ENCODE results near the gene CDK6.
A peak's percentile ranks its signal among the peaks of the same experiment; 100 is the strongest.

Gene CDK6

GRCh38 chr7:92809397-92809759 lies 27.0 kb downstream of the CDK6 start:
- Histone ChIP-seq H3K4me3 (ENCODE audit: low read depth, low read length) (no peak overlapping the region), H3K4me1 (ENCODE audit: control insufficient read depth, insufficient read depth, low read length) (peaks cover 40% of the 10 kb centered on the region), H3K36me3 (ENCODE audit: control insufficient read depth, insufficient read depth, low read length) (no peaks in the 10 kb centered on the region), H3K9ac (ENCODE audit: low read length) (peak overlapping the region; percentile 6), H3K9me3 (ENCODE audit: control insufficient read depth, insufficient read depth, low read depth, low read length) (no peaks in the 10 kb centered on the region), H3K27me3 (ENCODE audit: control insufficient read depth, insufficient read depth, low read length) (no peaks in the 10 kb centered on the region), H3K27ac (ENCODE audit: low read depth, low read length) (peak overlapping the region; percentile 79)

DNA sequence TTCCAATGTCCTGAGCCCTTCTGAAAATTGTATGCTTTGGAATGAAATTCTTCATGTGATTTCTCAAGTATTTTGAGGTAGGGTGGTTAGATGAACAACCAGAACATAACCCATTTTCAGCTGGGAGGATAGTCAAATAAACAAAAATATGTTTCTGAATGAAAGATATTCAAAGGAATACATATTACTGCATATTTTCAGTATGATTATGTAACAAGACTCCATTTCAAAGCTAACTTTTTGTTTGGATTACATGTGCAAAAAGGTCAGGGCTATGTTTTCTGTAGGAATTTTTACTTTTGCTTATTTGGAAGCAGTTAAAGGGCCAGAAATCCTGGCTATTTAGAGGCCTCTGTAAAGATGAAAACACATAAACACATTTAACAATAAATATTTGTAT lies 27.7 kb downstream of the CDK6 start:
- H3K36me3 ChIP-seq (ENCODE audit: control insufficient read depth, insufficient read depth, low read length), result no peaks in the 10 kb centered on the region
- no peak overlapping the region for H3K27ac ChIP-seq (ENCODE audit: low read depth, low read length)
- no peak overlapping the region for H3K4me3 ChIP-seq (ENCODE audit: low read depth, low read length)
- no peaks in the 10 kb centered on the region for H3K9me3 ChIP-seq (ENCODE audit: control insufficient read depth, insufficient read depth, low read depth, low read length)
- H3K4me1 ChIP-seq (ENCODE audit: control insufficient read depth, insufficient read depth, low read length), result peaks cover 33% of the 10 kb centered on the region
- no peaks in the 10 kb centered on the region for H3K27me3 ChIP-seq (ENCODE audit: control insufficient read depth, insufficient read depth, low read length)
- H3K9ac ChIP-seq (ENCODE audit: low read length), result no peak overlapping the region

GRCh38 chr7:92808006-92808405 lies 28.4 kb downstream of the CDK6 start:
- Histone ChIP-seq H3K36me3 (ENCODE audit: control insufficient read depth, insufficient read depth, low read length) (no peaks in the 10 kb centered on the region), H3K4me3 (ENCODE audit: low read depth, low read length) (no peak overlapping the region), H3K4me1 (ENCODE audit: control insufficient read depth, insufficient read depth, low read length) (peaks cover 27% of the 10 kb centered on the region), H3K9ac (ENCODE audit: low read length) (no peak overlapping the region), H3K27ac (ENCODE audit: low read depth, low read length) (no peak overlapping the region), H3K27me3 (ENCODE audit: control insufficient read depth, insufficient read depth, low read length) (no peaks in the 10 kb centered on the region), H3K9me3 (ENCODE audit: control insufficient read depth, insufficient read depth, low read depth, low read length) (no peaks in the 10 kb centered on the region)

GRCh38 chr7:92806496-92806895 lies 29.9 kb downstream of the CDK6 start:
- H3K27ac ChIP-seq (ENCODE audit: low read depth, low read length), result no peak overlapping the region
- H3K9me3 ChIP-seq (ENCODE audit: control insufficient read depth, insufficient read depth, low read depth, low read length), result no peaks in the 10 kb centered on the region
- no peaks in the 10 kb centered on the region for H3K36me3 ChIP-seq (ENCODE audit: control insufficient read depth, insufficient read depth, low read length)
- H3K4me1 ChIP-seq (ENCODE audit: control insufficient read depth, insufficient read depth, low read length), result peaks cover 22% of the 10 kb centered on the region
- no peak overlapping the region for H3K4me3 ChIP-seq (ENCODE audit: low read depth, low read length)
- H3K27me3 ChIP-seq (ENCODE audit: control insufficient read depth, insufficient read depth, low read length), result no peaks in the 10 kb centered on the region
- no peak overlapping the region for H3K9ac ChIP-seq (ENCODE audit: low read length)

GRCh38 chr7:92802406-92802805 lies 34.0 kb downstream of the CDK6 start:
- no peak overlapping the region for H3K27ac ChIP-seq (ENCODE audit: low read depth, low read length)
- no peaks in the 10 kb centered on the region for H3K36me3 ChIP-seq (ENCODE audit: control insufficient read depth, insufficient read depth, low read length)
- H3K4me1 ChIP-seq (ENCODE audit: control insufficient read depth, insufficient read depth, low read length), result peaks cover 6% of the 10 kb centered on the region; the same call in 1 of the 2 replicates
- H3K9ac ChIP-seq (ENCODE audit: low read length), result no peak overlapping the region
- no peaks in the 10 kb centered on the region for H3K9me3 ChIP-seq (ENCODE audit: control insufficient read depth, insufficient read depth, low read depth, low read length)
- no peaks in the 10 kb centered on the region for H3K27me3 ChIP-seq (ENCODE audit: control insufficient read depth, insufficient read depth, low read length)
- H3K4me3 ChIP-seq (ENCODE audit: low read depth, low read length), result no peak overlapping the region

GRCh38 chr7:92799446-92800211 lies 36.7 kb downstream of the CDK6 start:
- Histone ChIP-seq H3K9me3 (ENCODE audit: control insufficient read depth, insufficient read depth, low read depth, low read length) (no peaks in the 10 kb centered on the region), H3K36me3 (ENCODE audit: control insufficient read depth, insufficient read depth, low read length) (no peaks in the 10 kb centered on the region), H3K4me3 (ENCODE audit: low read depth, low read length) (no peak overlapping the region), H3K27ac (ENCODE audit: low read depth, low read length) (no peak overlapping the region), H3K9ac (ENCODE audit: low read length) (no peak overlapping the region), H3K27me3 (ENCODE audit: control insufficient read depth, insufficient read depth, low read length) (no peaks in the 10 kb centered on the region), H3K4me1 (ENCODE audit: control insufficient read depth, insufficient read depth, low read length) (peaks cover 6% of the 10 kb centered on the region; the same call in 1 of the 2 replicates)

DNA sequence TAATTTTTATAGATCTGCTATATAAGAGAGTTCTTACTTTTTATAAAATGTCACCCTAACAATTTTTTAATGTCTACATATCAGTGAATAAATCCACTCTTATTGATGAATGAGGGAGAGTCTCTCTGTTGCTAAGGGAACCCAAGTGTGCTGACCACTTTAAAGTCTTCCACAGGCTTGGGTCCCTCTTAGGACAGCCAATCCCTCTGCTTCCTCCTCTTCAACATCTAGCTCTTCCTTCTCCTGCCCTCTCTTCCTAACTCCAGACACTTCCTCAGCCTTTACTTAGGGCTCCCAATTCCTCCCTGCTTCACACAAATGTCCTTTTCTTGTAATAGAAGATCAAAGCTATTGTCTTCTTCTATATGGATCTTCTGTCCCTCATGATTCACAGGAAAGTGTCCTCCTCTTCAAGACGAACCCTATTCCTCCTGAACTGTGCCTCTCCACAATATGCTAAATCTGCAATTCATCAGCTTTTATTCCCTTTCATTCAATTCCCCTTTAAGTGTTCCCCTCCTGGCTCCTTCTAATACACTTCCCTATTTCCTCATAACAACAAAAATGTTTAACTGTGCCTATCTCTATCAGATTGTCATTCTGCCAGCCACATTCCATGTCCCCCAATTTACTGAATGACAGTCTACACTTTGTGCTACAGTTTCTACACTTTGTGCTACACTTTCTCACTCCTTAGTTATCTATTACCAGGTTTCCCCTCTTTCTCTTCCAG lies 37.7 kb downstream of the CDK6 start:
- H3K4me1 ChIP-seq (ENCODE audit: control insufficient read depth, insufficient read depth, low read length), result peaks cover 6% of the 10 kb centered on the region; the same call in 1 of the 2 replicates

GRCh38 chr7:92797693-92798092 lies 38.7 kb downstream of the CDK6 start:
- no peaks in the 10 kb centered on the region for H3K27me3 ChIP-seq (ENCODE audit: control insufficient read depth, insufficient read depth, low read length)
- no peaks in the 10 kb centered on the region for H3K9me3 ChIP-seq (ENCODE audit: control insufficient read depth, insufficient read depth, low read depth, low read length)
- peaks cover 6% of the 10 kb centered on the region; the same call in 1 of the 2 replicates for H3K4me1 ChIP-seq (ENCODE audit: control insufficient read depth, insufficient read depth, low read length)
- no peak overlapping the region for H3K4me3 ChIP-seq (ENCODE audit: low read depth, low read length)
- no peak overlapping the region for H3K27ac ChIP-seq (ENCODE audit: low read depth, low read length)
- no peaks in the 10 kb centered on the region for H3K36me3 ChIP-seq (ENCODE audit: control insufficient read depth, insufficient read depth, low read length)
- no peak overlapping the region for H3K9ac ChIP-seq (ENCODE audit: low read length)

More for the DNA sequence above, 37.7 kb downstream of the CDK6 start:
- Histone ChIP-seq H3K4me3 (ENCODE audit: low read depth, low read length) (no peak overlapping the region), H3K9ac (ENCODE audit: low read length) (no peak overlapping the region), H3K27me3 (ENCODE audit: control insufficient read depth, insufficient read depth, low read length) (no peaks in the 10 kb centered on the region), H3K9me3 (ENCODE audit: control insufficient read depth, insufficient read depth, low read depth, low read length) (no peaks in the 10 kb centered on the region), H3K27ac (ENCODE audit: low read depth, low read length) (no peak overlapping the region), H3K36me3 (ENCODE audit: control insufficient read depth, insufficient read depth, low read length) (no peaks in the 10 kb centered on the region)

- H3K36me3 ChIP-seq (ENCODE audit: control insufficient read depth, insufficient read depth, low read length), result no peaks in the 10 kb centered on the region
- H3K4me3 ChIP-seq (ENCODE audit: low read depth, low read length), result no peak overlapping the region
- no peaks in the 10 kb centered on the region for H3K27me3 ChIP-seq (ENCODE audit: control insufficient read depth, insufficient read depth, low read length)
- H3K4me1 ChIP-seq (ENCODE audit: control insufficient read depth, insufficient read depth, low read length), result peaks cover 6% of the 10 kb centered on the region; the same call in 1 of the 2 replicates
- H3K9ac ChIP-seq (ENCODE audit: low read length), result no peak overlapping the region
- H3K9me3 ChIP-seq (ENCODE audit: control insufficient read depth, insufficient read depth, low read depth, low read length), result no peaks in the 10 kb centered on the region; the same call in 1 of the 2 replicates
- H3K27ac ChIP-seq (ENCODE audit: low read depth, low read length), result no peak overlapping the region
These were observed 39.1 kb downstream of the CDK6 start for GRCh38 chr7:92797284-92797683.

DNA sequence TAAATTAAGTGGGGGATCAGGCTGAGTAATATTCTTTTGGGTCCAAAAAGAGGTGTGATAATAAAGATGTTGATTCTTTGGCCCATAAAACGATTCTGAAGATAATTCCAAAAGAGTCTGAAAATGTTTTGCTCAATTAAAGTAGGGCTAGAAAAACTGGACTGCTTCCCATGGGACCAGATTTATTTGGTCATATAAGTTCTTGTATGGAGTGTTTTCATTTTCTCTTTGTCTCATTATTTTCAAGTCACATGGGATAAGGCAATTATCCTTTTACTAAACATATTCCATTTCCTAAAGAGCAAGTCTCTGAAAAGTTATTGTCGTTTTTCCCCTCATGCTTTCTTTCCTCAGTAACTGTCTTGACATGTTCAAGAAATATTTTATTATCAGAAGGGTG lies 41.5 kb downstream of the CDK6 start:
- H3K27me3 ChIP-seq (ENCODE audit: control insufficient read depth, insufficient read depth, low read length), result no peaks in the 10 kb centered on the region
- H3K9ac ChIP-seq (ENCODE audit: low read length), result no peak overlapping the region
- H3K27ac ChIP-seq (ENCODE audit: low read depth, low read length), result no peak overlapping the region
- H3K9me3 ChIP-seq (ENCODE audit: control insufficient read depth, insufficient read depth, low read depth, low read length), result peaks cover 8% of the 10 kb centered on the region; the same call in 1 of the 2 replicates
- peaks cover 6% of the 10 kb centered on the region; the same call in 1 of the 2 replicates for H3K4me1 ChIP-seq (ENCODE audit: control insufficient read depth, insufficient read depth, low read length)
- H3K36me3 ChIP-seq (ENCODE audit: control insufficient read depth, insufficient read depth, low read length), result no peaks in the 10 kb centered on the region; the same call in 1 of the 2 replicates
- no peak overlapping the region for H3K4me3 ChIP-seq (ENCODE audit: low read depth, low read length)

GRCh38 chr7:92794391-92794790 lies 42.0 kb downstream of the CDK6 start:
- H3K4me1 ChIP-seq (ENCODE audit: control insufficient read depth, insufficient read depth, low read length), result peaks cover 6% of the 10 kb centered on the region; the same call in 1 of the 2 replicates

More at GRCh38 chr7:92794391-92794790, 42.0 kb downstream of the CDK6 start:
- Histone ChIP-seq H3K27ac (ENCODE audit: low read depth, low read length) (no peak overlapping the region), H3K4me3 (ENCODE audit: low read depth, low read length) (no peak overlapping the region), H3K36me3 (ENCODE audit: control insufficient read depth, insufficient read depth, low read length) (no peaks in the 10 kb centered on the region; the same call in 1 of the 2 replicates), H3K9ac (ENCODE audit: low read length) (no peak overlapping the region), H3K27me3 (ENCODE audit: control insufficient read depth, insufficient read depth, low read length) (no peaks in the 10 kb centered on the region), H3K9me3 (ENCODE audit: control insufficient read depth, insufficient read depth, low read depth, low read length) (peaks cover 9% of the 10 kb centered on the region; the same call in 1 of the 2 replicates)

All from HUES6 (cell line).